ENCODE data around the gene U2AF2. TPM values are rescaled to one million over a fixed set of nuclear protein-coding genes. Genes with fewer than 3 reads are reported as not detected.

Gene U2AF2
- total and polyA plus RNA-seq, 2 of the 8 experiments (the other 6 are each of a cell fraction or from before 2014, with no cell fraction given), result 162 to 252 TPM

- TF ChIP-seq CTCF (IDR thresholded peaks at IDR 0.05; ENCODE audit: control extremely low read depth in 1 of 3, insufficient read depth in 1 of 3, low read depth in 1 of 3, low read length in 3 of 3) (peak; percentile 68 to 80 (median 73)), SIN3A (conservative IDR thresholded peaks at IDR 0.05 in 1 of 2, IDR thresholded peaks at IDR 0.05 in 1 of 2; ENCODE audit: low read depth in 1 of 2, low read length in 2 of 2) (peak; percentile 39 to 75; a peak in 2 of 4 replicates), PHF8 (conservative IDR thresholded peaks at IDR 0.05; ENCODE audit: low read depth, low read length) (peak; percentile 68), CBX5 (IDR thresholded peaks at IDR 0.05; ENCODE audit: low read depth, low read length) (no peak), YY1 (IDR thresholded peaks at IDR 0.05; ENCODE audit: low read depth, low read length) (0 out of 2 replicates have a peak, but pooled peaks have one; percentile 9), SAP30 (IDR thresholded peaks at IDR 0.05; ENCODE audit: insufficient read depth, insufficient replicate concordance, low read length) (peak; percentile 65), RNF2 (IDR thresholded peaks at IDR 0.05; ENCODE audit: borderline replicate concordance, low read depth, low read length, missing control alignments, poor library complexity, severe bottlenecking) (no peak), SP2 (IDR thresholded peaks at IDR 0.05; ENCODE audit: low read length) (no peak), RAD21 (IDR thresholded peaks at IDR 0.05 in 1 of 2, conservative IDR thresholded peaks at IDR 0.05 in 1 of 2; ENCODE audit: low read depth in 2 of 2, low read length in 2 of 2) (peak; percentile 73 to 75), CREB1 (IDR thresholded peaks at IDR 0.05) (peak; percentile 36; the same call in 1 of the 2 replicates), TCF12 (IDR thresholded peaks at IDR 0.05; ENCODE audit: low read depth, low read length) (no peak)
- TF ChIP-seq, protein P1, sequence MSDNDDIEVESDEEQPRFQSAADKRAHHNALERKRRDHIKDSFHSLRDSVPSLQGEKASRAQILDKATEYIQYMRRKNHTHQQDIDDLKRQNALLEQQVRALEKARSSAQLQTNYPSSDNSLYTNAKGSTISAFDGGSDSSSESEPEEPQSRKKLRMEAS (IDR thresholded peaks at IDR 0.05), result peak; percentile 75
These were observed 49.0 kb upstream of the U2AF2 start, which contains the start of gene ZNF865 (continued) for GRCh38 chr19:55605637-55606470.

Measured in H1 (cell line).